GM10847 (cell line): ENCODE results near the gene TGFBR1.

Experiments used
- POLR2A ChIP-seq: IDR thresholded peaks from 2 replicates; pipeline ENCODE4 v1.6.1; 2011; ENCODE audit not compliant: insufficient read length; ENCODE audit errors: extremely low read depth

TGFBR1 gene

DNA sequence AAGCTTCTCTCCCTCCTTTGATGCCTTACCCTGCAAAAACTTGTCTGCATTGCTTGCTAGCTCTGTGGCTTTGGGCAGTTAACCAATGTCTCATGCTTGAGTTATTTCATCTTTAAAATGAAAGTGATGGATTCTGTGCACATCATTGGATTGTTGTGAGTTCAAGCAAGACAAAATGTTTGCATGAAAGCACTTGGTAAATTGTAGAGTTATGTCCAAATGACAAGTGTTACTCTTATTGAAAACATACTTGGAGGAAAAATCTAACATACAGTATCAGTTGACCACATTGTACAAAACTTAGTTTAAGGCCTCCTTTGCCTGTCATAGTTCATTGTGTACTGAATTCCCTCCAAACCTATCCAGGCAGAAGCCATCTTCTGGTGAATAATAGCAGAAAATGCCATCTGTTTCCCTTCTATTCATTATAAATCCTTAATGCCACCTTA, 30.0 kb downstream of the TGFBR1 start:
- no peak for TF ChIP-seq POLR2A

DNA sequence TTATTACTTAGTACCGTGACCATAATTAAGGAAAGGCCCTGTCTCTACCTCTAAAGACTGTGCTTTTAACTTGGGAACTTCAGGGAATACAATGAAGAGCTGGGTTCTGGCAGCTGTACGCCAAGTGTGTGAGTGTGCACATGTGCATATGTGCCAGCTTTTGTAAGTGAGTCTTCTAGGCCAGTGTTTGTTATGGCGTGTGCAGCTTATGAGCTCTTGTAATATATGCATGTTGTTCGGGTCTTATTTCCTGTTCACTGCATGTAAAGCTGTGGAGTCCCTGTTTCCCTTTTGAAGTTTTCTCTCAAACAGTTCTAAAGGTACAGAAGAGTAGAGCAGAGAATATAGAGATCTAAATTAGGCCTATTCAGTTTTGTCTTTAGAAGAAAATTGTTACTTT, 30.5 kb downstream of the TGFBR1 start:
- no peak for TF ChIP-seq POLR2A

DNA sequence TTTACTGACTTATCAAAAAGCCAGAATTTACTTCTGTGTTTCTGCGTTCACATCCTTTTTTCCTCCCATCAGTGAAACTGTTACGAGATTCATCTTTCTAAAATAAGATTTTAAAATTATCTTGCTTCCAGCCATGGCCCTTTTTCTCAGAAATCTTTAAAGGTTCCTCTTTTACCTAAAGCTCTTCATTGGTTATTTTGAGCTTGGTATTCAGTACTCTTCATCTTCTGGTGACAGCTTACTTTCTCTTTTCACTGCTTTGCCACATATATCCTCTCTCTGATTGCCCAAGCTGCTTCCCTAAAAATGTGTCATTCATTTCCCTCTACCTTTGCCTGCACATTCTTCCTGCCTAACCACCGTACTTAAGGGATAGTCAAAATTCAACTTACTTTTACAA, 32.3 kb downstream of the TGFBR1 start:
- TF ChIP-seq POLR2A = no peak

DNA sequence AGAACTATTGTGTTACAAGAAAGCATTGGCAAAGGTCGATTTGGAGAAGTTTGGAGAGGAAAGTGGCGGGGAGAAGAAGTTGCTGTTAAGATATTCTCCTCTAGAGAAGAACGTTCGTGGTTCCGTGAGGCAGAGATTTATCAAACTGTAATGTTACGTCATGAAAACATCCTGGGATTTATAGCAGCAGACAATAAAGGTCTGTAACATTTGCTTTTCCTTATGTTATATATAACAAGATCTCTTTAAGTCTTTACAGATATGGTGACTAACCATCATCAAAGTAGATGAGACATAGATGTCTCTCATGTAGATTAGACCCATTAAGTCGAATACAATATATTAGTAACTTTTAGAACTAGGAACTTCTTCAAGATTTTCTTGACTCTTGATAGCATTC, 33.0 kb downstream of the TGFBR1 start:
- TF ChIP-seq POLR2A = no peak

DNA sequence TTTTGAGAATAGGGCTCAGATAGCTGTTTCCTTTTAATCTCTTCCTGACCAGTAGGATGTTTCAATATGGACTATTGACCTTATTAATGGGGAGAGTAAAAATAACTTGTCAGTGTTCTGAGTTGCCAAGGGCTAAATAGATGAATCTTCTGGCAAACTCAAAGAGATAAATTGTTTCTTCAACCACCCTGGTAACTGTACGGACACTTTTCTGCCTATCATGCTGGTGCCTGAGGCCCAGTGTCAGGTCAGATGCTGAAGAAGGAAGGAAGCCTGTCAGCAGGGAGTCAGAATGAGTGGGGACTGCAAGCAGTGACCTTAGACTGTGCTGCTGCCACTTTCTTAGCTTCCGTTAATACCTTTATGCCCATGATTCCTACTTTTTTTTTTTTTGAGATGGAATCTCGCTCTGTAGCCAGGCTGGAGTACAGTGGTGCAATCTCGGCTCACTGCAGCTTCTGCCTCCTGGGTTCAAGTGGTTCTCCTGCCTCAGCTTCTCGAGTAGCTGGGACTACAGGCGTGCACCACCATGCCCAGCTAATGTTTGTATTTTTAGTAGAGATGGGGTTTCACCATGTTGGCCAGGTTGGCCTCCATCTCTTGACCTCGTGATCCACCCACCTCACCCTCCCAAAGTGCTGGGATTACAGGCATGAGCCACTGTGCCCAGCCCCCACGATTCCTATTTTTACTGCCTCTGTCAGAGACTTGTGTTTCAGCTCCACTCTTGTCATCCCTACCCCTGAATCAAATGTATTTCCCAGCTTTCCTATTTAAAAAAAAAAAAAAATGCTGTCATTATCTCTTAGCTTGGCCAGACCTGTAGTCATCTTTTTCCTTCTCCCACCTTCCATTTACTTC, 33.7 kb downstream of the TGFBR1 start:
- TF ChIP-seq POLR2A = no peak

DNA sequence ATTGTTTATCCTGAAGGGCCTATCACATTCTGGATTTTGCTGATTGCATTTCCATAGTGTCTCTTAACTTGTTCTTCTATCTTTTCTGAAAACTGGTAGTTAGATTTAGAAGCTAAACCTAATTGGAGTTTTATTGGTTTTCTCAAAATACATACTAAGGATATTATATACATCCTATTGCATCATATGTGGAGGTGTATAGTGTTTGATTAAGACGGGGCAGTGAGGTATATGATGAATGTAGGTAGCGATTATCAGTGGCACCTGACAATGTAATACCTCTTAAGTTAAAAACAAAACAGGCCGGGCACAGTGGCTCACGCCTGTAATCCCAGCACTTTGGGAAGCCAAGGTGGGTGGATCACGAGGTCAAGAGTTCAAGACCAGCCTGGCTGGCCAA, 35.0 kb downstream of the TGFBR1 start:
- no peak for TF ChIP-seq POLR2A

- no peak for TF ChIP-seq POLR2A
Measured at GRCh38 chr9:99140685-99141314, 35.9 kb downstream of the TGFBR1 start.

DNA sequence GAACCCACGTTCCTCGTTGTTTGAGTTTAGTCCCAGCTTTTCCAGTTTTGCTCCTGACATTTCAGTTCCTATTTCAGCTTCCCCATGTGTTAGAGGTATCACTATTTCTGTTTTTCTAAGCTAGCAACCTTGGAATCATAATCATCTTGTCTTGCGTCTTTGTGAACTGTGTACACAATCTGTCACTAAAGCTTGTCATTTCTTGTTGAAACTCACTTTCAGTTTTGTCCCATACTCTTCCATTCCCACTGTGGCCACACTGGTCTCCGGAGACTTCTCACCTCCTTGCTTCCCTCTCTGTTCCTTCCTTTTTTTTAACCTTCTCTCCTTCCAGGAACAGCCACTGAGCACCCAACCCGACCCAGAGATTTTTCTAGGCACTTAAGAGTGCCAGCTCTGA, 36.9 kb downstream of the TGFBR1 start:
- TF ChIP-seq POLR2A = no peak

GRCh38 chr9:99142275-99142674, 37.4 kb downstream of the TGFBR1 start:
- no peak for TF ChIP-seq POLR2A

GRCh38 chr9:99143655-99144054, 38.7 kb downstream of the TGFBR1 start:
- TF ChIP-seq POLR2A = no peak

- no peak for TF ChIP-seq POLR2A
Measured at GRCh38 chr9:99144966-99145365, 40.1 kb downstream of the TGFBR1 start.

- TF ChIP-seq POLR2A = no peak
Measured at GRCh38 chr9:99146574-99146973, 41.7 kb downstream of the TGFBR1 start.

DNA sequence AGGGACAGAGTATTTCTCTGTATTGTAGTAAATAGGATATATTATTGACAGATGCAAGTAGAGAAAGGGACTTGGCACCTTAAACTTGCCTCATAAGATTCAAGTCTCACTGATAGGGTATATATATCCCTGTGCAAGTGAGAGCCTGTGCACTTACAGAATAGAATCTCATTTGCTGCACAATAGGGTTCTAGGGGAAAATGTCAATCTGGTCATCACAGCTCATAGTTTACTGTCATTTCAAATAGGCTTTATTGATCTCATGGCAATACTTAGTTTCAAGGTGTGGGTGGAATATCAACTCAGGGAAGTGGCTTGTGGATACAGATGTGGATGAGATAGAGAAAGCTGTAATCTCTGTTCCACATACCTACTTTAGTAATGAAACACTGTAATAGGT, 42.3 kb downstream of the TGFBR1 start:
- no peak for TF ChIP-seq POLR2A

DNA sequence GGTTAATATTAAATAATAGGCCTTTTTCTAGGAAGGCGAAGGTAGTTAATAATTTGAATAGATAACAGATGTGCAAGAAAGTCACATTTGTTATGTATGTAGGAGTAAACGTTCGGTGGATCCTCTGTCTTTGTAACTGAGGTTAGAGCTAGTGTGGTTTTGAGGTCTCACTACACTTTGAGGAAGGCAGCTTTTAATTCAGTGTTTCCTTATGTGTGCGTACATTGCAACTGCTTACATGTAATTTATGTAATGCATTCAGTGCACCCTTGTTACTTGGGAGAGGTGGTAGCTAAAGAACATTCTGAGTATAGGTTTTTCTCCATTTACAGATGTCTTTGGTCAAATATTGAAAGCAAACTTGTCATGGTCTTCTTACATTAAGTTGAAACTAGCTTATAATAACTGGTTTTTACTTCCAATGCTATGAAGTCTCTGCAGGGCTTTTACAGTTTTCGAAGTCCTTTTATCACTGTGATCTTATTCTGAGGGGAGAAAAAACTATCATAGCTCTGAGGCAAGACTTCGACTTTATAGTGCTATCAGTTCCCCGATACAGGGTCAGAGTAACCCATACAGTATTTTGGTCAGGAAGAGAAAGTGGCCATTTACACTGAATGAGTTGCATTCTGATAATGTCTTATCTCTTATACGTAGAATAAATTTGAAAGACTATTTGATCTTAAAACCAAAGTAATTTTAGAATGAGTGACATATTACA, 45.7 kb downstream of the TGFBR1 start:
- no peak for TF ChIP-seq POLR2A

DNA sequence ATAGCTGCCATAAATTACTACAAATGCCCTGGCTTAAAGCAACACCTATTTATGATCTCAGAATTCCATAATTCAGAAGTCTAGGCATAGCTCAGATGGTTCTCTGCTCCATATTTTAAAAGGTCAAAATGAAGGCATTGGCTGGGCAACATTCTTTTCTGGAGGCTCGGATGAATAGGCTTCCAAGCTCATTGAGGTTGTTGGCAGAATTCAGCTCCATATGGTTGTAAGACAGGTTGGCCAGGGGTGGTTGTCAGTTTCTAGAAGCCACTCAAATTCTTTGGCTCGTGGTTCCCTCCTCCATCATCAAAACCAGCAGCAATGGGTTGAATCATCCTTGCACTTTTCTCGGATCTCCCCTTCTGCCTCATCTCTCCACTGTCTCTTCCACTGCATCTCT, 49.4 kb downstream of the TGFBR1 start:
- no peak for TF ChIP-seq POLR2A

DNA sequence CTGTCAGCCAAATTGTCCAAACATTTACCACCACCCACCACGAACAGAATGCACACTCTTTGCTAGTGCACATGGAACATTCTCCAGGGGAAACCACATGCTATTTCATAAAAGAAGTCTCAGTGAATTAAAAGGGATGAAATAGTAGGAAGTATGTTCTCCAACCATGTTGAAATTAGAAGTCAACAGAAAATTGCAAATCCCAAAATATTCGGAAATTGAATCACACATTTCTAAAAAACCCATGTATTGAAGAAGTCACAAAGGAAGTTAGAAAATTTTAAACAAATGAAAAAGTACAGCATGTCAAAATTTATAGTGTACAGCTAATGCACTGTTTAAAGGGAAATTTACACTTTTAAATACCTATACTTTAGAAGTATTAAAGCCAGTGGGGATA, 50.8 kb downstream of the TGFBR1 start:
- no peak for TF ChIP-seq POLR2A
